ENCODE data around the gene OTUD4. TPM values are rescaled to one million over a fixed set of nuclear protein-coding genes. Genes with fewer than 3 reads are reported as not detected.

OTUD4 gene
- total RNA-seq, 2 experiments from 2014 or later = 41.4 to 49.6 TPM

- no peak for ATAC-seq
- H3K36me3 Mint-ChIP-seq (ENCODE audit: low read depth) = no peaks in the 10 kb centered on the region
- ChIA-PET POLR2A (no interaction called here), CTCF (interaction anchor here (0.6 to 3.3 kb wide), 9 partner anchors 10 to 949 kb away, joined by 3 to 23 read pairs (median 5); no protein-coding TSS in a partner anchor)
- intact Hi-C loops (cut with micrococcal nuclease) = no loop called here
- no peak for TF ChIP-seq CTCF (IDR thresholded peaks at IDR 0.05)
- peaks cover 4% of the 10 kb centered on the region for H3K27me3 Mint-ChIP-seq
- H3K4me3 Mint-ChIP-seq = no peak overlapping the region
- no peak overlapping the region for H3K27ac Mint-ChIP-seq
- no peaks in the 10 kb centered on the region for H3K4me1 Mint-ChIP-seq (ENCODE audit: low read depth)
- H3K9me3 Mint-ChIP-seq = no peaks in the 10 kb centered on the region
- no peak for DNase-seq
These were observed 37.0 kb upstream of the OTUD4 start for GRCh38 chr4:145217349-145217748.

GRCh38 chr4:145216535-145216934 is 36.1 kb upstream of the OTUD4 start:
- ChIA-PET CTCF (interaction anchor here (0.8 to 3.3 kb wide), 10 partner anchors 9 to 403 kb away, joined by 3 to 23 read pairs (median 5); partner anchors contain the start of gene MMAA), POLR2A (no interaction called here)
- Mint-ChIP-seq H3K27me3 (peaks cover 4% of the 10 kb centered on the region), H3K27ac (no peak overlapping the region), H3K4me3 (no peak overlapping the region), H3K9me3 (no peaks in the 10 kb centered on the region), H3K36me3 (ENCODE audit: low read depth) (no peaks in the 10 kb centered on the region), H3K4me1 (ENCODE audit: low read depth) (no peaks in the 10 kb centered on the region)
- intact Hi-C loops (cut with micrococcal nuclease) = no loop called here
- peak; percentile 40 for TF ChIP-seq CTCF (IDR thresholded peaks at IDR 0.05)
- ATAC-seq = no peak
- no peak for DNase-seq

- no peak for TF ChIP-seq CTCF (IDR thresholded peaks at IDR 0.05)
- intact Hi-C loops (cut with micrococcal nuclease) = no loop called here
- DNase-seq (no peak), ATAC-seq (peak; percentile 47)
- POLR2A ChIA-PET = interaction anchor here (0.6 kb wide), 1 partner anchor 444 kb away, joined by 3 read pairs; no protein-coding TSS in a partner anchor
- CTCF ChIA-PET = no interaction called here
- Mint-ChIP-seq H3K4me3 (no peak overlapping the region), H3K27me3 (peaks cover 2% of the 10 kb centered on the region), H3K27ac (no peak overlapping the region), H3K36me3 (ENCODE audit: low read depth) (no peaks in the 10 kb centered on the region), H3K4me1 (ENCODE audit: low read depth) (no peaks in the 10 kb centered on the region), H3K9me3 (no peaks in the 10 kb centered on the region)
These were observed 32.9 kb upstream of the OTUD4 start for GRCh38 chr4:145213245-145213644.

- Mint-ChIP-seq H3K36me3 (ENCODE audit: low read depth) (no peaks in the 10 kb centered on the region), H3K4me3 (no peak overlapping the region), H3K4me1 (ENCODE audit: low read depth) (no peaks in the 10 kb centered on the region), H3K9me3 (no peaks in the 10 kb centered on the region), H3K27ac (no peak overlapping the region), H3K27me3 (no peaks in the 10 kb centered on the region)
- intact Hi-C loops (cut with micrococcal nuclease) = no loop called here
- DNase-seq (no peak), ATAC-seq (no peak)
- CTCF ChIA-PET = interaction anchor here (1.3 kb wide), 1 partner anchor 9 kb away, joined by 4 read pairs; no protein-coding TSS in a partner anchor
- POLR2A ChIA-PET = no interaction called here
- TF ChIP-seq CTCF (IDR thresholded peaks at IDR 0.05) = no peak
These were observed 27.5 kb upstream of the OTUD4 start for GRCh38 chr4:145207934-145208333.

GRCh38 chr4:145203410-145203809 is 23.0 kb upstream of the OTUD4 start:
- ATAC-seq (no peak), DNase-seq (no peak)
- ChIA-PET CTCF (no interaction called here), POLR2A (no interaction called here)
- Mint-ChIP-seq H3K27ac (no peak overlapping the region), H3K27me3 (peaks cover 2% of the 10 kb centered on the region), H3K36me3 (ENCODE audit: low read depth) (no peaks in the 10 kb centered on the region), H3K9me3 (no peaks in the 10 kb centered on the region), H3K4me3 (no peak overlapping the region), H3K4me1 (ENCODE audit: low read depth) (no peaks in the 10 kb centered on the region)
- TF ChIP-seq CTCF (IDR thresholded peaks at IDR 0.05) = no peak
- intact Hi-C loops (cut with micrococcal nuclease) = no loop called here
